HepG2 (cell line): ENCODE measurements around the gene WNT3. TPM values are rescaled to one million over a fixed set of nuclear protein-coding genes. Genes with fewer than 3 reads are reported as not detected.

ENCODE experiments used
- ATAC-seq: fragments of 200-7000 bp; cut with Tn5 transposase; 3 replicates; pipeline ENCODE4 v1.9.1; 2020; ENCODE audit warnings: mild to moderate bottlenecking, moderate library complexity
- BruUV-seq: library from RNA; stranded (reverse); fragments of 400-500 nt; replicated peaks from 2 replicates; lab custom pipeline; 2021; lab: Mats Ljungman, UMichigan
- CTCF ChIA-PET: fragments of 300-600 bp; formaldehyde crosslinking; extraction: SDS; loops from one replicate; lab custom pipeline; 2021; ENCODE audit warnings: low total read pairs, inconsistent platforms, low intra/inter-chr PET ratio; lab: Yijun Ruan, JAX
- POLR2A ChIA-PET: fragments of 350-600 bp; sonication (Branson Sonifier 250); formaldehyde crosslinking; loops from one replicate; lab custom pipeline; 2020; ENCODE audit warnings: antibody characterized with exemption, inconsistent platforms; lab: Yijun Ruan, JAX
- DNase-seq: peaks from one replicate; pipeline ENCODE4 v3.0.0-alpha.2; 2015; ENCODE audit warnings: low spot score
- FAIRE-seq: peaks from 3 replicates; lab custom pipeline; 2011; peaks lifted over from hg19 to GRCh38; lab: Jason Lieb, UNC
- H2AFZ ChIP-seq: one replicate; pipeline ENCODE4 v1.6.1; 2011; ENCODE audit warnings: low read length, inconsistent platforms
- H3K27ac ChIP-seq: fragments of 300-600 bp; 3 replicates; pipeline ENCODE4 v1.8.0; 2011; ENCODE audit warnings: mixed run types, mild to moderate bottlenecking, mixed read lengths, low read length, inconsistent platforms; ENCODE audit not compliant: insufficient read depth; ENCODE audit errors: extremely low read length
- H3K27me3 ChIP-seq, 2 experiments: fragments of 200-600 bp in 1 of 2; 2 replicates in 1 of 2; 3 replicates in 1 of 2; pipeline versions ENCODE4 v1.6.0 to v1.8.0; 2011; ENCODE audit warnings: low read length in 2 of 2, mild to moderate bottlenecking in 2 of 2, moderate library complexity in 2 of 2, inconsistent platforms in 1 of 2; ENCODE audit not compliant: insufficient read depth in 2 of 2, control insufficient read depth in 1 of 2
- H3K36me3 ChIP-seq, 2 experiments: fragments of 200-600 bp in 1 of 2; replicated peaks in 1 of 2; 2 replicates in 1 of 2; 3 replicates in 1 of 2; pipeline versions ENCODE4 v1.5.1 to v1.8.0; 2011; ENCODE audit warnings: low read length in 2 of 2, inconsistent platforms in 1 of 2; ENCODE audit not compliant: insufficient read depth in 2 of 2, control insufficient read depth in 1 of 2
- H3K4me1 ChIP-seq: 2 replicates; pipeline ENCODE4 v1.5.1; 2012; ENCODE audit warnings: low read length, inconsistent platforms; ENCODE audit not compliant: insufficient read depth
- H3K4me2 ChIP-seq: 2 replicates; pipeline ENCODE4 v1.6.0; 2011; ENCODE audit warnings: low read depth, low read length, inconsistent platforms
- H3K4me3 ChIP-seq, 3 experiments: fragments of 200-600 bp in 1 of 3; sonication (generic), shearing (Covaris generic) in 1 of 3; replicated peaks in 1 of 3; 2 replicates each; pipeline ENCODE4 v1.5.1; 2011 to 2016; ENCODE audit warnings: low read length in 3 of 3, inconsistent platforms in 2 of 3, low read depth in 2 of 3, mild to moderate bottlenecking in 2 of 3, control low read depth in 1 of 3, mixed read lengths in 1 of 3; ENCODE audit not compliant: insufficient read depth in 1 of 3
- H3K79me2 ChIP-seq: one replicate; pipeline ENCODE4 v1.6.1; 2011; ENCODE audit warnings: low read length, inconsistent platforms; ENCODE audit not compliant: insufficient read depth
- H3K9ac ChIP-seq: 2 replicates; pipeline ENCODE4 v1.6.0; 2011; ENCODE audit warnings: mild to moderate bottlenecking, low read depth, low read length, inconsistent platforms; ENCODE audit not compliant: insufficient read depth
- H3K9me3 ChIP-seq: 2 replicates; pipeline ENCODE4 v1.5.1; 2012; ENCODE audit warnings: mild to moderate bottlenecking, low read length
- H4K20me1 ChIP-seq: 2 replicates; pipeline ENCODE4 v1.6.0; 2011; ENCODE audit warnings: inconsistent platforms, mild to moderate bottlenecking, low read length, moderate library complexity; ENCODE audit not compliant: insufficient read depth
- ARID5B ChIP-seq: IDR thresholded peaks from 2 replicates; pipeline ENCODE4 v1.4.0; 2020; ENCODE audit warnings: mild to moderate bottlenecking, missing genetic modification reagents
- CHD2 ChIP-seq: IDR thresholded peaks from 2 replicates; pipeline ENCODE4 v1.6.1; 2011; ENCODE audit warnings: low read depth, low read length, improper control_type of control experiment
- DPF2 ChIP-seq: sonication (generic); formaldehyde crosslinking; IDR thresholded peaks from 2 replicates; pipeline ENCODE4 v1.4.0; 2020; ENCODE audit warnings: mild to moderate bottlenecking, low read depth, missing genetic modification reagents, borderline replicate concordance
- E2F1 ChIP-seq: sonication (generic); formaldehyde crosslinking; IDR thresholded peaks from 2 replicates; pipeline ENCODE4 v1.5.0; 2020; ENCODE audit warnings: missing genetic modification reagents
- FOXA3 ChIP-seq: IDR thresholded peaks from 2 replicates; pipeline ENCODE4 v1.6.1; 2016; ENCODE audit warnings: missing genetic modification reagents, missing compliant biosample characterization
- FOXP1 ChIP-seq, 2 experiments: fragments of 450-650 bp in 1 of 2; IDR thresholded peaks; 2 replicates each; pipeline ENCODE4 v1.6.1; 2017 to 2018; ENCODE audit warnings: antibody characterized with exemption in 1 of 2
- JUNB ChIP-seq: sonication (generic); formaldehyde crosslinking; IDR thresholded peaks from 2 replicates; pipeline ENCODE4 v1.8.0; 2022; ENCODE audit warnings: missing genetic modification reagents, mild to moderate bottlenecking, borderline replicate concordance
- MIER3 ChIP-seq: IDR thresholded peaks from 2 replicates; pipeline ENCODE4 v1.6.1; 2016; ENCODE audit warnings: missing compliant biosample characterization, borderline replicate concordance
- PHF21A ChIP-seq: sonication (generic); formaldehyde crosslinking; IDR thresholded peaks from 2 replicates; pipeline ENCODE4 v1.5.0; 2020; ENCODE audit warnings: mild to moderate bottlenecking, missing genetic modification reagents
- SAP130 ChIP-seq: IDR thresholded peaks from 2 replicates; pipeline ENCODE4 v1.6.1; 2016; ENCODE audit warnings: low read depth
- SNAI1 ChIP-seq: sonication (generic); formaldehyde crosslinking; IDR thresholded peaks from 2 replicates; pipeline ENCODE4 v1.5.0; 2020; ENCODE audit warnings: mild to moderate bottlenecking, missing genetic modification reagents, borderline replicate concordance
- TBX2 ChIP-seq: sonication (generic); formaldehyde crosslinking; IDR thresholded peaks from 2 replicates; pipeline ENCODE4 v1.5.0; 2020; ENCODE audit warnings: missing genetic modification reagents, mild to moderate bottlenecking, borderline replicate concordance
- TEAD3 ChIP-seq: optimal IDR thresholded peaks from 2 replicates; pipeline ENCODE3; 2016; ENCODE audit warnings: borderline replicate concordance
- ZMYM4 ChIP-seq: sonication (generic); formaldehyde crosslinking; IDR thresholded peaks from 2 replicates; pipeline ENCODE4 v1.8.1; 2023; ENCODE audit warnings: mild to moderate bottlenecking, missing genetic modification reagents
- ZNF383 ChIP-seq: sonication (generic); formaldehyde crosslinking; IDR thresholded peaks from 2 replicates; pipeline ENCODE4 v1.4.0; 2020; ENCODE audit warnings: missing genetic modification reagents, mild to moderate bottlenecking, borderline replicate concordance
- ZNF431 ChIP-seq: sonication (generic); formaldehyde crosslinking; IDR thresholded peaks from 2 replicates; pipeline ENCODE4 v1.9.0; 2022; ENCODE audit warnings: missing genetic modification reagents, low read depth, mild to moderate bottlenecking, borderline replicate concordance
- ZNF451 ChIP-seq: sonication (generic); formaldehyde crosslinking; IDR thresholded peaks from 2 replicates; pipeline ENCODE4 v1.5.0; 2020; ENCODE audit warnings: mild to moderate bottlenecking, missing genetic modification reagents
- ZNF496 ChIP-seq: sonication (generic); formaldehyde crosslinking; IDR thresholded peaks from 2 replicates; pipeline ENCODE4 v1.8.1; 2023; ENCODE audit warnings: mild to moderate bottlenecking, moderate library complexity, missing genetic modification reagents; ENCODE audit not compliant: insufficient replicate concordance
- ZNF747 ChIP-seq: sonication (generic); formaldehyde crosslinking; IDR thresholded peaks from 2 replicates; pipeline ENCODE4 v1.8.1; 2023; ENCODE audit warnings: missing genetic modification reagents, mild to moderate bottlenecking, borderline replicate concordance
- WGBS: methylation state at CpG from one replicate; pipeline ENCODE4 v1.1.6; 2017; ENCODE audit warnings: low lambda C conversion rate; 5-methylcytosine and 5-hydroxymethylcytosine counted together
- in situ Hi-C: cut with HindIII; loops from 2 replicates; pipeline ENCODE4 v1.10.0; 2017; ENCODE audit warnings: low pct_unique_long_range_greater_than_20kb; ENCODE audit not compliant: extremely low pct_ligation_motif_present
- intact Hi-C: fragments of 100-400 bp; cut with micrococcal nuclease; formaldehyde crosslinking; loops from one replicate; pipeline ENCODE4 v1.10.0; 2022; ENCODE audit not compliant: unreplicated experiment
- polyA plus RNA-seq, 8 experiments: library from polyadenylated mRNA; depleted of rRNA in 3 of 8; stranded (reverse) in 7 of 8; unstranded in 1 of 8; fragments of >200 nt; fragmentation: Illumina TruSeq in 4 of 8; extraction: Trizol in 4 of 8; gene quantifications; 2 replicates each; pipeline versions ENCODE4 v1.2.1 to v1.2.3, GENCODE V29; 2011 to 2016; ENCODE audit warnings: low read depth in 4 of 8, missing spikeins in 1 of 8, mixed read lengths in 1 of 8; ENCODE audit not compliant: insufficient read depth in 1 of 8
- total RNA-seq, 5 experiments: library from RNA; depleted of rRNA; stranded (reverse); fragments of >200 nt; fragmentation: Illumina TruSeq; extraction: Trizol; gene quantifications; 2 replicates each; pipeline ENCODE4 v1.2.3, GENCODE V29; 2016; ENCODE audit warnings: low read depth in 1 of 5

WNT3 gene
- total and polyA plus RNA-seq, 2 of the 13 experiments (the other 11 are each of a cell fraction or from before 2014, with no cell fraction given) = 8.5 to 10.3 TPM

DNA sequence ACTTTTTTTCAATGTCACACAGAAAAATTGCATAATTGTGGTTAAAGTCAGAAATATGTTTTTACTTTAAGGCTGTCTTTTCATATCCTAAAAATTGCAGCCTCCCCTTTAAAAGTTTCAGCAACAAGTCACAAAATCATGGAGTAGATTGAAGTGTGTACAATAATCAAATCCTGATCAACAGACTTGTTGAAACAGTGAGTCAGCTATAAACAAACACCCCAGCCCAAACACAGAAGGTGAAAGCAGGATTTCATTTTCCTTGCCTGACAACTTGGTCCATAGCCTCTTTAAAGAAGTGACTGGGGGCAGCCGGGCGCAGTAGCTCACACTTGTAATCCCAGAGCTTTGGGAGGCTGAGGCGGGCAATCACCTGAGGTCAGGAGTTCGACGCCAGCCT is 59.9 kb downstream of the WNT3 start:
- peak; percentile 74 for ATAC-seq
- ChIA-PET POLR2A (interaction anchor here (1.9 kb wide), 1 partner anchor 12 kb away, joined by 12 read pairs; no protein-coding TSS in a partner anchor), CTCF (no interaction called here)
- Histone ChIP-seq H3K4me3 (no peak overlapping the region), H3K4me2 (no peak overlapping the region), H3K27ac (no peak overlapping the region), H3K36me3 (peaks cover 14 to 36% of the 10 kb centered on the region in 2 experiments), H4K20me1 (no peaks in the 10 kb centered on the region), H3K27me3 (no peaks in the 10 kb centered on the region), H2AFZ (no peak overlapping the region), H3K79me2 (no peaks in the 10 kb centered on the region), H3K9ac (no peak overlapping the region), H3K4me1 (peaks cover 33% of the 10 kb centered on the region), H3K9me3 (no peaks in the 10 kb centered on the region)
- FAIRE-seq = no peak
- DNase-seq = peak; percentile 40
- in situ Hi-C loops = no loop called here
- no TSS peak for BruUV-seq
- intact Hi-C loops = no loop called here
- WGBS = 79% methylated on average over 5 of the region's 5 CpGs
- TF ChIP-seq FOXA3 (CRISPR knock-in tag) (peak; percentile 92), MIER3 (peak; percentile 42; the same call in 1 of the 2 replicates), ZNF383 (no peak), SNAI1 (no peak), DPF2 (CRISPR knock-in tag) (no peak), ZNF431 (CRISPR knock-in tag) (no peak), ARID5B (CRISPR knock-in tag) (peak; percentile 38; the same call in 1 of the 2 replicates), FOXP1 (IDR thresholded peaks at IDR 0.05) (peak; percentile 98), FOXP1 (CRISPR knock-in tag; IDR thresholded peaks at IDR 0.05) (peak; percentile 99), TBX2 (CRISPR knock-in tag) (0 out of 2 replicates have a peak, but pooled peaks have one; percentile 36), ZNF747 (CRISPR knock-in tag) (no peak), ZNF496 (no peak), PHF21A (no peak), E2F1 (CRISPR knock-in tag) (no peak), CHD2 (no peak), ZMYM4 (no peak), JUNB (CRISPR knock-in tag) (peak; percentile 69; the same call in 1 of the 2 replicates), TEAD3 (no peak), ZNF451 (CRISPR knock-in tag) (no peak), SAP130 (CRISPR knock-in tag) (0 out of 2 replicates have a peak, but pooled peaks have one; percentile 35)
